A673 (cell line): Measurements from ENCODE around the gene DCHS1. TPM values are rescaled to one million over a fixed set of nuclear protein-coding genes. Genes with fewer than 3 reads are reported as not detected.

Experiments
- BruUV-seq: library from RNA; stranded (reverse); fragments of 400-500 nt; replicated peaks from 2 replicates; lab custom pipeline; 2021; lab: Mats Ljungman, UMichigan
- CTCF ChIA-PET: fragments of 300-600 bp; sonication (Branson Sonifier 250); formaldehyde crosslinking; loops from one replicate; lab custom pipeline; 2022; ENCODE audit warnings: antibody characterized with exemption; lab: Charles Lee
- POLR2A ChIA-PET: fragments of 300-600 bp; sonication (Branson Sonifier 250); formaldehyde crosslinking; loops from one replicate; lab custom pipeline; 2022; ENCODE audit warnings: antibody characterized with exemption; ENCODE audit not compliant: low non-redundant PET; lab: Charles Lee
- DNase-seq: peaks from one replicate; pipeline ENCODE4 v3.0.0-alpha.2; 2015; ENCODE audit warnings: low spot score
- H3K27ac ChIP-seq: fragments of 200-600 bp; sonication (generic); 2 replicates; pipeline ENCODE4 v1.5.1; 2016; ENCODE audit warnings: mixed run types, low read depth, mild to moderate bottlenecking, mixed read lengths, antibody characterized with exemption, low read length; ENCODE audit not compliant: poor library complexity, severe bottlenecking
- H3K27me3 ChIP-seq: fragments of 200-600 bp; sonication (generic); replicated peaks from 2 replicates; pipeline ENCODE4 v1.6.1; 2017; ENCODE audit warnings: mixed run types, low read depth, mild to moderate bottlenecking, mixed read lengths, antibody characterized with exemption, low read length; ENCODE audit not compliant: insufficient read depth, poor library complexity
- H3K36me3 ChIP-seq: fragments of 200-600 bp; sonication (generic); 2 replicates; pipeline ENCODE4 v1.6.1; 2016; ENCODE audit warnings: mixed run types, mild to moderate bottlenecking, mixed read lengths, antibody characterized with exemption, low read length; ENCODE audit not compliant: insufficient read depth, poor library complexity, severe bottlenecking
- H3K4me1 ChIP-seq: fragments of 200-600 bp; sonication (generic); 2 replicates; pipeline ENCODE4 v1.6.1; 2017; ENCODE audit warnings: mixed run types, mild to moderate bottlenecking, mixed read lengths, antibody characterized with exemption, low read length; ENCODE audit not compliant: insufficient read depth, poor library complexity, severe bottlenecking
- H3K4me3 ChIP-seq: fragments of 200-600 bp; sonication (generic); 2 replicates; pipeline ENCODE4 v1.5.1; 2016; ENCODE audit warnings: low read depth, mixed run types, mild to moderate bottlenecking, mixed read lengths, low read length; ENCODE audit not compliant: poor library complexity, severe bottlenecking
- H3K9me3 ChIP-seq: fragments of 200-600 bp; sonication (generic); 2 replicates; pipeline ENCODE4 v1.6.1; 2016; ENCODE audit warnings: mixed run types, low read depth, mild to moderate bottlenecking, mixed read lengths, antibody characterized with exemption, low read length; ENCODE audit not compliant: poor library complexity, severe bottlenecking
- CTCF ChIP-seq: fragments of 300-800, 200-600 bp; sonication (generic); conservative IDR thresholded peaks from 2 replicates; pipeline ENCODE4 v1.5.1; 2017; ENCODE audit warnings: low read depth, mild to moderate bottlenecking, antibody characterized with exemption, low read length, moderate library complexity, mixed read lengths
- EZH2 ChIP-seq: fragments of 200-600 bp; sonication (generic); IDR thresholded peaks from 2 replicates; pipeline ENCODE4 v1.6.1; 2017; ENCODE audit warnings: borderline replicate concordance, low read depth, mild to moderate bottlenecking, mixed read lengths, antibody characterized with exemption, low read length; ENCODE audit not compliant: poor library complexity, severe bottlenecking
- intact Hi-C: fragments of 100-400 bp; cut with micrococcal nuclease; formaldehyde crosslinking; loops from one replicate; pipeline ENCODE4 v1.10.0; 2022; ENCODE audit not compliant: unreplicated experiment
- total RNA-seq: library from RNA; stranded (reverse); gene quantifications from 2 replicates; pipeline ENCODE4 v1.2.3, GENCODE V29; 2021

Gene DCHS1
- total RNA-seq, 1 experiment from 2014 or later = 17.6 TPM

- CTCF ChIA-PET = no interaction called here
- TF ChIP-seq EZH2 = no peak
- TF ChIP-seq CTCF = no peak
- H3K4me3 ChIP-seq = no peak overlapping the region
- H3K9me3 ChIP-seq = no peaks in the 10 kb centered on the region
- no peaks in the 10 kb centered on the region for H3K27me3 ChIP-seq
- H3K27ac ChIP-seq = no peak overlapping the region
- POLR2A ChIA-PET = no interaction called here
- no peaks in the 10 kb centered on the region for H3K4me1 ChIP-seq
- intact Hi-C loops = no loop called here
- no peaks in the 10 kb centered on the region for H3K36me3 ChIP-seq
- no TSS peak for BruUV-seq
- DNase-seq = no peak
Observed at GRCh38 chr11:6663794-6664469, 8.3 kb upstream of the DCHS1 start.

DNA sequence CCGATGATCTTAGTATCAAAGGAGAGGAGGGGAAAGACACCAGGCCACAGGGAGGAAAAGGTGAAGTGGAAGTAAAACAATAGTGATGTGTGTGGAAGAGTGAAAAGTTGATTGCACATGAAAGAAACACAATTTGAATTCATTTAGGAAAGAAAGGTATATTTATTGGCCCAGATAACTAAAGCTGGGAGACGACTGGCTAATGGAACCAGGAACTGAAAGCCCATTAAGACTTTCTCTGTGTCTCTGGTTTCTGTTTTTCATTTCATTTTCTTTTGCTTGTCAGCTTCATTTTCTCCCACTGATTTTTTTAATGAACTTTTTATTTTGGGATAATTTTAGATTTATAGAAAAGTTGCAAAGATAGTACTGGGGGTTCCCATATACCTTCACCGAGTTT, 5.1 kb upstream of the DCHS1 start:
- H3K27ac ChIP-seq = no peak overlapping the region
- POLR2A ChIA-PET = no interaction called here
- intact Hi-C loops = no loop called here
- H3K4me3 ChIP-seq = no peak overlapping the region
- H3K4me1 ChIP-seq = no peaks in the 10 kb centered on the region
- BruUV-seq = no TSS peak
- CTCF ChIA-PET = no interaction called here
- H3K36me3 ChIP-seq = no peaks in the 10 kb centered on the region
- H3K9me3 ChIP-seq = no peaks in the 10 kb centered on the region
- TF ChIP-seq EZH2 (no peak), CTCF (no peak)
- DNase-seq = no peak
- H3K27me3 ChIP-seq = no peaks in the 10 kb centered on the region

DNA sequence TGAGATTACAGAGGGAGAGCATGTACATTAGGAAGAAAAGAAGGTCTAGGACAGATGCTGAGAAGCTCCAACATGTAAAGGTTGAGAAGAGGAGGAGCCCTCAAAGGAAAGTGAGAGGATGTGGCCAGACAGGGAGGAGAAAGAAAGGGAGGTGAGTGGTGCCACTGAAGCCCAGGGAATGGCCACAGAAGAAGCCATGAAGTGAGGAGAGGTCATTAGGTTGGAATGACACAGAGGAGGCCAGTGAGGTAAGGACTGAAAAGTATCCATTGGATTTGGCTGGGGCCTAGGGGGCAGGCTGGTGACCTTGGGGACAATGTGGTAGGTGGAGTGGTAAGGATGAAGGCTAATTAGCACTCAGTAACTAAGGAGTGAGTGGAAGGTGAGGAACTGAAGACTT, 3.0 kb upstream of the DCHS1 start:
- Histone ChIP-seq H3K27ac (no peak overlapping the region), H3K27me3 (no peaks in the 10 kb centered on the region), H3K36me3 (no peaks in the 10 kb centered on the region), H3K4me1 (no peaks in the 10 kb centered on the region), H3K9me3 (no peaks in the 10 kb centered on the region), H3K4me3 (no peak overlapping the region)
- ChIA-PET CTCF (no interaction called here), POLR2A (no interaction called here)
- BruUV-seq = no TSS peak
- no peak for DNase-seq
- intact Hi-C loops = no loop called here
- TF ChIP-seq EZH2 (no peak), CTCF (no peak)
